Measurements from ENCODE around the gene PAAF1.
"Not testable (repeated sequence)": the region's sequence is repeated elsewhere in the genome, so short reads cannot be mapped to it uniquely, and the experiment has no call there.

PAAF1 gene

DNA sequence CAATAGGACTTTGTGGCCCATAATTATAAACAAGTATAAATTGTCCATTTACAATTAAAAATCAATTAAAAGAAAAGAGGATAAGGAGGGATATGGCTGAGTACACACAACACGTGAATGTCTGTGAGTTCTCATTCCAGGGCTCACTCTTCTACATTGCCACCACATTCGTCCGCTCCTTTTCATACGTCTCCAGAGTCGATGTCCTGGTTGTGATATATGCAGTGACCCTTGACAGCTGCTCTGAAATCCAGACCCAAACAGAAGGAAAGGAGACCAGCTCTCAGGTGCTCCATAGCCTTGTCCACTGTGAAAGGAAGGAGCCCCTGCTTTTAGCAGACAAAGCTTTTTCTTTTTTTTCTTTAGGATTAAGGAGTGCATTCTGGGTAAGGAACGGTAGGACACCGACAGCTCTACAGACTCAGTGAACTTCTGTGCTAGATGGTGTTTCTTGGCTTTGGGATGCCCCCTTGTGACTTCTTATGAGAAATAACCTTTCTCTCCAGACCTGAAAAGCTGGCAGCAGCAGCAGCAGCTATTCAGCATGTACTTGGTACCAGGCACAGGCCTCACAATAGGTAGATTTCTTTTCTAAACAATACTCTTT is 54.3 kb downstream of the PAAF1 start:
- no peaks in the 10 kb centered on the region for H3K27me3 ChIP-seq (ENCODE audit: control insufficient read depth, low read length)
- peaks cover 31% of the 10 kb centered on the region for H3K36me3 ChIP-seq (ENCODE audit: control insufficient read depth, low read length)
- no peaks in the 10 kb centered on the region for H3K9me3 ChIP-seq (ENCODE audit: control insufficient read depth, insufficient read depth, low read length)
- 0 out of 2 replicates have a peak, but pooled peaks cover 4% of the 10 kb centered on the region for H3F3A ChIP-seq (ENCODE audit: control insufficient read depth, insufficient read depth)
- H3K9me2 ChIP-seq (replicated peaks; ENCODE audit: control insufficient read depth, low read length), result no peaks in the 10 kb centered on the region
- no peaks in the 10 kb centered on the region for H3K4me1 ChIP-seq (ENCODE audit: control insufficient read depth, low read length)
- H3K27ac ChIP-seq (ENCODE audit: low read depth, low read length), result no peak overlapping the region
- H3K4me2 ChIP-seq (ENCODE audit: low read length), result no peak overlapping the region
- TF ChIP-seq, protein P1, sequence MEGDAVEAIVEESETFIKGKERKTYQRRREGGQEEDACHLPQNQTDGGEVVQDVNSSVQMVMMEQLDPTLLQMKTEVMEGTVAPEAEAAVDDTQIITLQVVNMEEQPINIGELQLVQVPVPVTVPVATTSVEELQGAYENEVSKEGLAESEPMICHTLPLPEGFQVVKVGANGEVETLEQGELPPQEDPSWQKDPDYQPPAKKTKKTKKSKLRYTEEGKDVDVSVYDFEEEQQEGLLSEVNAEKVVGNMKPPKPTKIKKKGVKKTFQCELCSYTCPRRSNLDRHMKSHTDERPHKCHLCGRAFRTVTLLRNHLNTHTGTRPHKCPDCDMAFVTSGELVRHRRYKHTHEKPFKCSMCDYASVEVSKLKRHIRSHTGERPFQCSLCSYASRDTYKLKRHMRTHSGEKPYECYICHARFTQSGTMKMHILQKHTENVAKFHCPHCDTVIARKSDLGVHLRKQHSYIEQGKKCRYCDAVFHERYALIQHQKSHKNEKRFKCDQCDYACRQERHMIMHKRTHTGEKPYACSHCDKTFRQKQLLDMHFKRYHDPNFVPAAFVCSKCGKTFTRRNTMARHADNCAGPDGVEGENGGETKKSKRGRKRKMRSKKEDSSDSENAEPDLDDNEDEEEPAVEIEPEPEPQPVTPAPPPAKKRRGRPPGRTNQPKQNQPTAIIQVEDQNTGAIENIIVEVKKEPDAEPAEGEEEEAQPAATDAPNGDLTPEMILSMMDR (IDR thresholded peaks at IDR 0.05; ENCODE audit: low read depth, low read length, poor library complexity, severe bottlenecking), result peak; percentile 54
- no peak for TF ChIP-seq EZH2phosphoT487 (IDR thresholded peaks at IDR 0.05; ENCODE audit: borderline replicate concordance, low read length)
- no peak overlapping the region for H3K4me3 ChIP-seq (ENCODE audit: low read length)
- H3K79me2 ChIP-seq (ENCODE audit: control insufficient read depth, low read length), result no peaks in the 10 kb centered on the region
- H4K20me1 ChIP-seq (ENCODE audit: control insufficient read depth, insufficient read depth, low read depth, low read length), result no peaks in the 10 kb centered on the region

- H3K4me3 ChIP-seq (ENCODE audit: low read length), result no peak overlapping the region
- H3K4me1 ChIP-seq (ENCODE audit: control insufficient read depth, low read length), result no peaks in the 10 kb centered on the region
- no peaks in the 10 kb centered on the region for H3K9me3 ChIP-seq (ENCODE audit: control insufficient read depth, insufficient read depth, low read length)
- no peaks in the 10 kb centered on the region for H4K20me1 ChIP-seq (ENCODE audit: control insufficient read depth, insufficient read depth, low read depth, low read length)
- no peak overlapping the region for H3K27ac ChIP-seq (ENCODE audit: low read depth, low read length)
- H3K4me2 ChIP-seq (ENCODE audit: low read length), result no peak overlapping the region
- no peaks in the 10 kb centered on the region for H3K27me3 ChIP-seq (ENCODE audit: control insufficient read depth, low read length)
- no peaks in the 10 kb centered on the region for H3K9me2 ChIP-seq (replicated peaks; ENCODE audit: control insufficient read depth, low read length)
- peaks cover 27% of the 10 kb centered on the region for H3K36me3 ChIP-seq (ENCODE audit: control insufficient read depth, low read length)
- no peak for TF ChIP-seq EZH2phosphoT487 (IDR thresholded peaks at IDR 0.05; ENCODE audit: borderline replicate concordance, low read length)
- no peaks in the 10 kb centered on the region for H3K79me2 ChIP-seq (ENCODE audit: control insufficient read depth, low read length)
- H3F3A ChIP-seq (ENCODE audit: control insufficient read depth, insufficient read depth), result 0 out of 2 replicates have a peak, but pooled peaks cover 4% of the 10 kb centered on the region
Measured at GRCh38 chr11:73931951-73932350, 55.2 kb downstream of the PAAF1 start.

GRCh38 chr11:73932781-73933180 is 56.0 kb downstream of the PAAF1 start:
- TF ChIP-seq, protein P1 (IDR thresholded peaks at IDR 0.05; ENCODE audit: low read depth, low read length, poor library complexity, severe bottlenecking), result no peak
- no peak for TF ChIP-seq EZH2phosphoT487 (IDR thresholded peaks at IDR 0.05; ENCODE audit: borderline replicate concordance, low read length)
- H3F3A ChIP-seq (ENCODE audit: control insufficient read depth, insufficient read depth), result 0 out of 2 replicates have a peak, but pooled peaks cover 4% of the 10 kb centered on the region
- H3K36me3 ChIP-seq (ENCODE audit: control insufficient read depth, low read length), result peaks cover 19% of the 10 kb centered on the region
- no peaks in the 10 kb centered on the region for H4K20me1 ChIP-seq (ENCODE audit: control insufficient read depth, insufficient read depth, low read depth, low read length)
- no peaks in the 10 kb centered on the region for H3K4me1 ChIP-seq (ENCODE audit: control insufficient read depth, low read length)
- no peak overlapping the region for H3K4me2 ChIP-seq (ENCODE audit: low read length)
- H3K27ac ChIP-seq (ENCODE audit: low read depth, low read length), result no peak overlapping the region
- no peaks in the 10 kb centered on the region for H3K27me3 ChIP-seq (ENCODE audit: control insufficient read depth, low read length)
- H3K79me2 ChIP-seq (ENCODE audit: control insufficient read depth, low read length), result no peaks in the 10 kb centered on the region
- H3K4me3 ChIP-seq (ENCODE audit: low read length), result no peak overlapping the region
- H3K9me3 ChIP-seq (ENCODE audit: control insufficient read depth, insufficient read depth, low read length), result no peaks in the 10 kb centered on the region
- no peaks in the 10 kb centered on the region for H3K9me2 ChIP-seq (replicated peaks; ENCODE audit: control insufficient read depth, low read length)

GRCh38 chr11:73936047-73936446 is 59.2 kb downstream of the PAAF1 start:
- not testable (repeated sequence) for H4K20me1 ChIP-seq (ENCODE audit: control insufficient read depth, insufficient read depth, low read depth, low read length); H3K36me3 ChIP-seq (ENCODE audit: control insufficient read depth, low read length); H3K4me2 ChIP-seq (ENCODE audit: low read length); H3K4me1 ChIP-seq (ENCODE audit: control insufficient read depth, low read length); H3K27ac ChIP-seq (ENCODE audit: low read depth, low read length); H3K27me3 ChIP-seq (ENCODE audit: control insufficient read depth, low read length); H3F3A ChIP-seq (ENCODE audit: control insufficient read depth, insufficient read depth); H3K4me3 ChIP-seq (ENCODE audit: low read length); H3K79me2 ChIP-seq (ENCODE audit: control insufficient read depth, low read length); H3K9me3 ChIP-seq (ENCODE audit: control insufficient read depth, insufficient read depth, low read length); H3K9me2 ChIP-seq (replicated peaks; ENCODE audit: control insufficient read depth, low read length)

Data from DOHH2 (cell line).